ENCODE results near the gene WIZ.

- TF ChIP-seq CREB1 (IDR thresholded peaks at IDR 0.05; ENCODE audit: low read depth) (no peak), EP300 (IDR thresholded peaks at IDR 0.05; ENCODE audit: borderline replicate concordance) (no peak), CEBPB (IDR thresholded peaks at IDR 0.05) (no peak)
These were observed 17.3 kb upstream of the WIZ start for GRCh38 chr19:15466851-15467733.
